GM18873 (cell line): ENCODE measurements around the gene XPR1.
"Not testable (repeated sequence)": the region's sequence is repeated elsewhere in the genome, so short reads cannot be mapped to it uniquely, and the experiment has no call there.

Source experiments
- ATAC-seq: cut with Tn5 transposase; IDR thresholded peaks from one replicate; pipeline ENCODE4 v1.9.1; 2021; ENCODE audit warnings: mild to moderate bottlenecking, moderate library complexity, moderate number of reproducible peaks; ENCODE audit not compliant: unreplicated experiment, low FRiP score

The XPR1 gene

DNA sequence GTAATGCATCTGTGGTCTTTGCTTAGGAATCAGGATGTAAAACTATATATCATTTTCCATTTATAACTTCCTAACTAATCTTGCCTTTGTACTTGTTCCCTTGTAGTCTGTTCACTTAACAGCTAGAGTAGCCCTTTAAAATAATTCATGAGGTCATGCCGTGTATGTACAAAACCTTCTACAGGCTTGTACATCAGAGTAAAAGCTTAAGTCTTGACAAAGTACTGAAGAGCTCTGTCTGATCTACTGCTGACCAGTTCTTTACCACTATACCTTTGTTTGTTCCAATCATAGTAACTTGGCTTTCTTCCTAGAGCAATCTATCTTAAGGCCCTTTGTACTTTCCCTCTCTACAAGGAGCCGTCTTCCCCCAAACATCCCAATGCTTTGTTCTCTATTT, 190.1 kb downstream of the XPR1 start:
- ATAC-seq: no peak

DNA sequence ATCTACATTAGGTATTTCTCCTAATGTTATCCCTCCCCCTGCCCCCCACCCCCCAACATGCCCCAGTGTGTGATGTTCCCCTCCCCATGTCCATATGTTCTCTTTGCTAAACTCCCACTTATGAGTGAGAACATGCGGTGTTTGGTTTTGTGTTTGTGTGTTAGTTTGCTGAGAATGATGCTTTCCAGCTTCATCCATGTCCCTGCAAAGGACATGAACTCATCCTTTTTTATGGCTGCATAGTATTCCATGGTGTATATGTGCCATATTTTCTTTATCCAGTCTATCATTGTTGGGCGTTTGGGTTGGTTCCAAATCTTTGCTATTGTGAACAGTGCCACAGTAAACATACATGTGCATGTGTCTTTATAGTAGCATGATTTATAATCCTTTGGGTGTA, 199.7 kb downstream of the XPR1 start:
- ATAC-seq: not testable (repeated sequence)

DNA sequence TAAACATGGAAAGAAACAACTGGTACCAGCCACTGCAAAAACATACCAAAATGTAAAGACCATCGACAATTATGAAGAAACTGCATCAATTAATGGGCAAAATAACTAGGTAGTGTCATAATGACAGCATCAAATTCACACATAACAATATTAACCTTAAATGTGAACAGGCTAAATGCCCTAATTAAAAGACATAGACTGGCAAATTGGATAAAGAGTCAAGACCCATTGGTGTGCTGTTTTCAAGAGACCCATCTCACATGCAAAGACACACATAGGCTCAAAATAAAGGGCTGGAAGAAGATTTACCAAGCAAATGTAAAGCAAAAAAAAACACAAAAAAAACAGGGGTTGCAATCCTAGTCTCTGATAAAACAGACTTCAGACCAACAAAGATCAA, 201.4 kb downstream of the XPR1 start:
- not testable (repeated sequence) for ATAC-seq

DNA sequence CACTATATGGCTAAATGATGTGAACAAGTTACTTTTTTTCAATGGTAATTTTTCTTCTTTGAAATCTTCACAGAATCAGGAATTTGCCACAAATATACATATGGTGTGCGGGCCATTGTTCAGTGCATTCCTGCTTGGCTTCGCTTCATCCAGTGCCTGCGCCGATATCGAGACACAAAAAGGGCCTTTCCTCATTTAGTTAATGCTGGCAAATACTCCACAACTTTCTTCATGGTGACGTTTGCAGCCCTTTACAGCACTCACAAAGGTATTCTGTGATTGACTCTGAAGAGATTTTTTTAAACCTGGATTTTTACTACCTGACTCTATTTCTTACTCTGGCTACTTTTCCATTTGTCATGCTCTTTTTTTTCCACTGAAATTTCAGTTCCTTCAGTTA, 204.6 kb downstream of the XPR1 start:
- no peak for ATAC-seq

DNA sequence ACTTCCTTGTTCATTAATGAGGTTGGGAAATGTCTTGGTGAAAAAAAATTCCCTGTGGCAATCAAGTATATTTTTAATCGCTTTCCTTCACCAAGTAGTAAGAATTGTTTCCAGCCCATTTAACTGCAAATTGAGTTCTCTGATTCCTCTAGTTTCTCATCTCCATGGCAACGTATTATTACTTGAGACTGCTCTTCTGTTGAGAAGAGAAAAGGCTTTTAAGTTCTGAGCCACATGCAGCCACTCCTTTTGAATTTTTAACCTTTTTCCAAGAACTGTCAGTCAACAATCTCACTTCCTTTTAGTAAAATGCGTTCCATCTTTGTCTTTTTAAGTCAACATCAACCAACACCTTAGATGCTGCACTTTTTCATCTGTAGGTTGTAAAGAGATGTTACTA, 205.2 kb downstream of the XPR1 start:
- no peak for ATAC-seq

DNA sequence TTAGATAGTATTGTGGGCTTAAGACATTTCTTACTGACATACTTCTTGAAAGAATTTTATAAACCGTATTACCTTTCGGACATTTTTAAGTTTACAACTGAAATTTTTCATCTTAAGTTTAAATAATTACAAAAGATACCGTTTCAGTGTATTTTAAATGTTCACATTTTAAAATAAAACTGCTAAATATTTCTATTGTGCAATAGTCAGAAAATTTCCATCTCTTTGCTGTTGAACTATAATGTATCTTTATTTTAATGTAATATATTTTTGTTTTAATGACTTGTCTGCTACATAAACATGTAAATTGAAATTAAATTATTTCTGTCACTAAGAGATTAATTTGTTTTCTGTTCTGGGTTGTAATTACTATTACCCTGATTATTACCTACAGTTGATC, 206.7 kb downstream of the XPR1 start:
- ATAC-seq: no peak

DNA sequence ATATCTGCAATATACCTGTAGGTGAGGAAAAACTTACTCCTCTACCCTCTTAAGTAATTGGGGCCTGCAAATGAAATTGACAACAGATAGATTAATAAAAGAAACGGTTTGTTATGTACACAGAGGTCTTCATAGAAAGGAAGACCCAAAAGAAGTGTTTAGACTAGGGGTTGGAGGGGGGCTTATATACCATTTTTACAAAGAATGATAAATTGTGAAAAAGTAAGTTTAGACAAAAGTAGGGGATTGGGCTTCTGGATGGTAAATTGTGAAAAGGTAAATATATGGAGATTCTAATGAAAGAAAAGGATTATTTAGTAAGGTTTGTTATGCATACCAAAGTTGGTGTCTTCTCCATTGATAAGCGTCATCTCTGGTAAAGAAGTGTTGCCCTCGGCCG, 207.7 kb downstream of the XPR1 start:
- no peak for ATAC-seq

DNA sequence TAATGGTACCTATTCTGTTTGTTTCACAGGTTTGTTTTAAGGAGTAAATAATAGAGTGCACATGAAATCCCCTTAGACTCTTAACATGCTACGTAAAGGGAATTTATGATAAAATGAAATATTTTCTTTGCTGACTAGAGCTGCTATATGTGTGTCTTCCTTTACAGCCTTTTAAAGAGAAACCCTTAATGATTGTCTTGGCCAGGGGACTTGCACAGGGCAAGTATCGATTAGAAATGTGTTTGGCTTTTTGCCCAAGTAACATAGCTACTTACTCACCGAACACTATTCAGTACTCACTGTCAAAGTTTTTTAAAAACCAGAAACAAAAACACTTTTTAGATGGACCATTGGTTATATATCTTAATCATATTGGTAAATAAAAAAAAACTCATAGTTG, 209.6 kb downstream of the XPR1 start:
- ATAC-seq: no peak

DNA sequence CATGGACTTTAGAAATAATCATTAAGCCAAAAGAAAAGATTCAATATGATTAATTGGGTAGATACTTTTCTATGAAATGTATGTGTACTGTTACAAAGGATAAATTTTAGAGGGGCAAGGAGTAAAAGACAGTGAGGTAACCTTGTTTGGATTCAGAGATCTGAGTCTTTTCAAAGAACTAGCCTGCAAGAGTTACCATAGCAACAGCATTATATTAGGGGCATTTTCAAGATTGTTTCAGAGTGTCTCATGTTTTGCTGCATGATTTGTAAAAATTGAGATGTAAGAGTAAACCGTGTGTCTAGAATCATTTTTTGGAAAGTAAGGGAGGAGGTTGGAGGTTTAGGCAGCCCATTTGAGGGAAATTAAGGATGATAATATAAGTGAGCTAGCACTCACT, 210.2 kb downstream of the XPR1 start:
- no peak for ATAC-seq

DNA sequence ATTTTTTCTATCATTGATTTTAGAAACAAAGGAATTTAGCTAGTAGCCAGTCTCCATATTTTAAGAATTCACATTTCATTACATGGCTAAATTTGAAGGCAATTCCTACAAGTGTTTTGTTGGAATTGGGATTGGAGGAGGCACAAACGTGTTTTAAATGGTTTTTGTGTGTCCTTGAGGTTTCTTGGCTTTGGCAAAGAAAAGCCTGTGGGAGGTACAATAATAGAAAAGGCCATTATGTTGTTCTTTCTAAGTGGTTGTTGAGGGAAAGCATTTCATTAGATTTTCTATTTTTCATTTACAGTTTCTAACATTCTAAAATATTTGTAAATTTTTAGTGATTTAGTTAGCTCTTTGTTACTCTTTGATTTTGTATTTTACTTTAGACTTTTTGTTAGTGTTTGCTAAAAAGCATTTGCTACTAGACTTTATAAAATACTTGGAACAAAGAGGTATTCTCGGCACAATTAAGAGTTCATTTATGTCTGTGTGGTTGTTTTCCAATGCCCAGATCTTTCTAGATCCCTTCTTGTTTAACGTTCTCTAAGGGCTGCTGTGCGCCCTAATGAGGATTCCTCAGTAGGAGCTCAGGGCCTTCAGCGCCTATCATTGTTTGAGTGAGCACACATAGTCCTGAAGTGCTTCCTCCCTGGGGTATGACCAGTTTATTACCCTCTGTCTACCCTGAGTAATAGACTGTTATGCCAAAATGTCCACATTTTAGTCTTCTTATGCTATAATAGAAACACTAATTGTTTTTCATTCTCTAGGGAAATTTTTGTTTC, 210.9 kb downstream of the XPR1 start:
- ATAC-seq: no peak

DNA sequence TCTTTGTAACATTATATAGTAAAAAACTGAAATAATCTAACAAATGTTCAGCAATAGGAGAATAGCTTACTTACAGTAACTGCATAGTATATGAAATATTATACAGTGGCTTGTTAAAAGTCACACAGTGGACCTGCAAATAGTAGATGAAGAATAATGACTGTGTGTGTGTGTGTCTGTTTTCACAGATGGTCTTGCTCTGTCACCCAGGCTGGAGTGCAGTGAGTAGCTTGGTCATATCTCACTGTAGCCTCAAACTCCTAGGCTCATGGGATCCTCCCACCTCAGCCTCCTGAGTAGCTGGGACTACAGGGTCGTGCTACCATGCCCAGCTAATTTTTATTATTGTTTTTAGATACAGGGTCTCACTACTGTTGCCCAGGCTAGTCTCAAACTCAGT, 213.5 kb downstream of the XPR1 start:
- ATAC-seq: no peak

DNA sequence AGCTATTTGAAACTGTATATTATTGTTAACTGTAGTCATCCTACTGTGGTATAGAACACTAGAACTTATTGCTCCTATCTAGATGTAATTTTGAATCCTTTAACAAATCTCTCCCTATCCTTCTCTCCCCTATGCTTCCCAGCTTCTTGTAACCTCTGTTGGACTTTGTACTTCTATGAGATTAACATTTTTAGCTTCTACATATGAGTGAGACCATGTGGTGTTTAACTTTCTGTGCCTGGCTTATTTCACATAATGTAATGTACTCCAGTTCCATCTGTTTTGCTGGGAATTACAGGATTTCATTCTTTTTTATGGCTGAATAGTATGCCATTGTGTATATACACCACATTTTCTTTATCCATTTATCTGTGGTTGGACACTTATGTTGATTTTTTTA, 216.4 kb downstream of the XPR1 start:
- no peak for ATAC-seq

DNA sequence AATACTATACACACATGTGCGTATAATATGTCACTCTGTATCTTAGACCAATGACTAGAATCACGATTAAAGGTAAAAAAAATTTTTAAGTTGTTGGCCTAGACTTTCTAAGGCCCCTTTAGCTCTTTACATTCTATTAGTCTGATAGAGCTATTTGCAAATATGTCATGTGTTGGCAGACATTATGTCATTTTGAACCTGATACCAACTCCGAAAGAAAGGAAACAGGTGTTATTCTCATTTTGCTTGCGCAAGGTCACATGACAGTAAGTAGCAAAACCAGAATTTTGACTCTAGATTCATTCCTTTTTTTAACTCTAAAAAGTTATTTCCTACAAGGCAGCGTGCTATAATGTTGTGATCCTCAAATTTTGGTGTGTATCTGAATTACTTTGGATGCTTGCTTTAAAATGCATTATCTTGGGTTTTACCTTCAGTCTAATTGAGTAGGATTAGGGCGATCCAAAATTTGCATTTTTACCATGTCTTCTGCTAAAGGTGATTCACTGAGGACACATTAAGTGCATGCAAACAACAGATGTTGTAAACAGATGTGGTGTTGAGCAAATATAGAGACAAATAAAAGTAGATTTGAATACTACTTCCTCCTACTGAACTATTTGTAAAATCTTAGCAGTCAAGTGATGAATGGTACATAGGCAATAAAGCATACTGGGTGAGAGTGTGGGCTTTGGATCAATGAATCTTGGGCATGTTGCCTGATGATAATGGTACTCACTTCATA, 217.4 kb downstream of the XPR1 start:
- peak; percentile 75 for ATAC-seq

DNA sequence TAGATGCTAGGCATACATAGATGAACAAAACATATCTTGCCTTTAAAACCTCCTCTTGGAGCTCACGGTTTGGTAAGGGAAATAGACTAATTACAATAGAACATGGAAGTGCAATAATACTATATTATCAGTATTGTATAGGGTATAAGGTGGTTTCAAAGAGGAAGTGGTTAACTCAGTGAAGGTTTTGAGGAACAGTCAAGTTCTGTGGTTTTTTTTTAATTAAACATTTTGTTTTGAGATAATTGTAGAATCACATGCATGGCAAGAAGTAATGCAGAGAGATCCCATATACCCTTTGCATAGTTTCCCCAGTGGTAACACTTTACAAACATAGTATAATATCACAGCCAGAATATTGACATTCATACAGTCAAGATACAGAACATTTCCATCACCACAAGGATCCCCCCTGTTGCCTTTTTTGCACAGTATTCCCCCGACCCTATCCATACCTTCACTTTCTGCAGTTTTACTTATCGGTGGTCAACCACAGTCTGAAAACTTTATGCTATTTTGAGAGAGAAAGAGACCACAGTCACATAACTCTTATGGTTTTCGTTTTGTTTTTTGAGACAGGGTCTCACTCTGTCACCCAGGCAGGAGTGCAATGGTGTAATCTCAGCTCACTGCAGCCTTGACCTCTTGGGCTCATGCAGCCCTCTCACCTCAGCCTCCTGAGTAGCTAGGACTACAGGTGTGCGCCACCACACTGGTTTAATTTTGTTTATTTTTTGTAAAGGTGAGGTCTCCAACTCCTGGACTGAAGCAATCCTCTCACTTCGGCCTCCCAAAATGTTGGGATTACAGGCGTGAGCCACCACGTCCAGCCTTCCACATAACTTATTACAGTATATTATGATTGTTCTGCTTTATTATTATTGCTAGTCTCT, 220.4 kb downstream of the XPR1 start:
- no peak for ATAC-seq

DNA sequence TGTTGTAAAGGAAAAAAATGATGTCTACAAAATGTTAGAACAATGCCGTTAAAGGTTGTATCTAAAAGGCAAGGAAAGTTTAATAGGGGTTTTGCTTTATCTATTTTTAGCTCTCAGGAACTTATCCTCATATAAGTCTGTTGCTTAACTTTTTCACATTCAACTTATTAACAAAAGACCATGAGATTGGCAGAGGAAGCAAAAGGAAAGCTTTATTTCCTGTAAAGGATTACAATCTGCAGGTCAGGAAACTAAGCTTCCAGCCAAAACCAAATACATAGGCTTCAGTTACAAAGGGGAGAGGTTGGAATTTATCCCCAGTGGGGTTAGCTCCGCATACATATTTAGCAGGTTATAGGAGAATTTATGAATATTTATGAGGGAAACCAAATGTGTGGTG, 222.2 kb downstream of the XPR1 start:
- no peak for ATAC-seq

DNA sequence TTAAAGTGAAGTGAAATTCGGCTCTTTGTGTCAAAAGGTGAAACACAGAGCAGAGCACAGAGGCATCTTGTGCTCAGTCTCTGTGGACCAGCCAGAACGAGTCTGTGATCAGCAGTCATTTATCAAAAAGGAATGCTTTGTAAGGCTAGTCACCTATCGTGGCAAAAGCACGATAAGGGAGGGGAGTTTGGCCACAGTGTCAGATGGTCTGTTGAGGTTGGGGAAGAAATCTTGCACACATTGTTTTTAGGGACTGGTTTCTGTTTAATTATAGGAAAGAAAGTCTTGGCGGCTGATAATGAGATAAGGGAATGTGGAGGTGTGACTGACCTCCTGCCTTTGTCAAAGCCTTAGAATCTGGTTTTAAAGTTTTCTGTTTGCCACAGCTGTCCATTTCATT, 222.6 kb downstream of the XPR1 start:
- no peak for ATAC-seq

DNA sequence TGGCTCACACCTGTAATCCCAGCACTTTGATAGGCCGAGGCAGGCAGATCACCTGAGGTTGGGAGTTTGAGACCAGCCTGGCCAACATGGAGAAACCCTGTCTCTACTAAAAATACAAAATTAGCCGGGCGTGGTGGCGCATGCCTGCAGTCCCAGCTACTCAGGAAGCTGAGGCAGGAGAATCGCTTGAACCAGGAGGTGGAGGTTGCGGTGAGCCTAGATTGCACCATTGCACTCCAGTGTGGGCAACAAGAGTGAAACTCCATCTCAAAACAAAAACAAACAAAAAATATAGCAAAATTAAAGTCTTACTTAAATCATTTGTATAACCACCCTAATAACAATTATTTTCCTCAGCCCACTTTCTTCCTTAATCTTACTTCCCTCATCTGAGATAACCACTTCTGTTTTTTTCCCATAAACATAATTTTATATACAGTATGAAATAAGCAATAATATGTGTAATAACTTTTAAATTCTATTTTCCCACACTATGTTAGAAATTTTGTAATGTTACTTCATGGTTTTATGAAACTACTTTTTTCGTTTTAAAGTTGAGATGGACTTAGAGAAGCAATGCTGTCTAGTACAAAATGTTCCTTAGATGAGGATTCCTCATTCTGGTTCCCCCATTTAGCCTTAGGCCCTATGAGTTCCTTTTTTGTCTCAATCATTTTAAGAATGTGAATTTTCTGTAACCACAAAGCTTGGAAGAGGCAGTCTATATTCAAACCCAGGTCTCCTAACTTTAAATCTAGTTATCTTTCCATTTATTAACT, 226.3 kb downstream of the XPR1 start:
- not testable (repeated sequence) for ATAC-seq

DNA sequence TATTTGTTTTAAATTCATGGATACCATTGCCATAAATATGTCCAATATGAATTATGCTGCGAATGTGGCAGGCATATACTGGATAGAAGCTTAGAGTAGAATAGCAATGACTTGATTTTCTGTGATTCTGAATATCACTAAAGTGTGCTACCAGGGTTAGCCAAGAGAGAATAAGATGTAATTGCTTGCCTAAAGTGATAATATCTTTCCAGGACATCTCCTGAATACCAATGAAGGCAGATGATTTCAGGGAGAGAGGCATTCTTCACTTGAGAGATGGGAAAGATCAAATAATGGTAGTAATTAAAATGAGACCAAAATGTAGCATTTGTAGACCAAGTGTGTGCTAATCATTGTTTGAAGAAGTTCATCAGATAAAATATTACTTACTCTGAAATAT, 227.5 kb downstream of the XPR1 start:
- no peak for ATAC-seq

DNA sequence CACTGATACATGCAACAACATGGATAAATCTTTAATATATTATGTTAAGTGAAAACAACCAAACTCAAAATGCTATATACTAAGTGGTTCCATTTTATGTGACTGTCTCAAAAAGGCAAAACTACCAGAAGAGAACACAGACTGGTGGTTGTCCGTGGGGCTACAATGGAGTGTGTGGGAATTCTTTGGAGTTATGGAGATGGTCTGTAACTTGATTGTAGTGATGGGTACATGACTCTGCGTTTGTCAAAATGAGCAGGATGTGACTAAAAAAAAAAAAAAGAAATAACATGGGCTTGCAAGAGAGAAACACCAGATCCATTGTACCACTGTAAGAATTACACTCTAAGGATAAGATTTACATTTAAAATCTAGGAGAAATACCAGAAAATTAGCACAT, 228.7 kb downstream of the XPR1 start:
- no peak for ATAC-seq

DNA sequence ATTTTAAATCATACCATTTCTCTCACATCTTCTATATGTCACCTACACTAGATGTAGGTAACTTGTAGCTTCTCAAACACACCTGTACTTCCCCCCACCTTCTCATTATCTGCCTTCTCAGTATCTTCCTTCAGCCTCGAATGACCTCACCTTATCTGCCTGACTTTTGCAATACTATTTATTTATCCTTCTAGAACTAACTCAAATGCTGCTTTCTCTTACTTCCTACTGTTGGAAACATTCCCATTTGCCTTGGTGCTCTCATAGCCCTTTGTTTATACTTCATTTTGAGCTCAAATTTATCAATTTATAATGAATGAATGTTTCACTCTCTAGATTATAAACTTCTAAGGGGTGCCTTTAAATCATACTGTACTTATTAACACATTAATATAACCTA, 230.5 kb downstream of the XPR1 start:
- ATAC-seq: no peak
